ENCODE results near the gene KAT2B. TPM values are rescaled to one million over a fixed set of nuclear protein-coding genes. Genes with fewer than 3 reads are reported as not detected.

Gene KAT2B
- total RNA-seq, 1 experiment from 2014 or later = 3.2 TPM

DNA sequence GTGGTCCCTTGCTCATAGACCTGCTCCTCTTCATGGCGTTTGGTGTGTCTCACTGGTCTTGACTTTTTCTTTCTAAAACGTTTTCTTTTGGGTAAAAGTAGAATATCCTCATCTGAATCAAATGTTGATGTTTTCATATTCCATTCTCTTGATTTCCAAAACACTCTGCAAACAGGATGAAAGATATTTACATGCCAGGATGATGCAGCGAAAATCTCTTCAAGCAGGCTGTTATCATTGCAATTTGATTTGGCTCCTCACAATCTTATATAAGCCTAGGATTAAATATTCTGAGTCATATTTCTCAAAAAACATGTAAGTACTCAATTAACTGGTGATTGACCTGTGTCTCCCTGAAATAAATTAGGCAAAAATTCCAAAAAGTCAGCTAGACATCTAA, 38.3 kb upstream of the KAT2B start:
- Histone ChIP-seq H3K4me3 (no peak overlapping the region), H3K4me1 (replicated peaks; ENCODE audit: insufficient read depth) (no peaks in the 10 kb centered on the region), H4K20me1 (ENCODE audit: insufficient read depth) (no peaks in the 10 kb centered on the region), H3K36me3 (ENCODE audit: low read depth) (no peaks in the 10 kb centered on the region), H3K27me3 (ENCODE audit: insufficient read depth, low read depth) (no peaks in the 10 kb centered on the region), H3K27ac (no peak overlapping the region), H3K9me3 (ENCODE audit: insufficient read depth, low read depth) (no peaks in the 10 kb centered on the region), H3K79me2 (ENCODE audit: low read depth) (no peaks in the 10 kb centered on the region), H3K9me2 (ENCODE audit: insufficient read depth) (no peaks in the 10 kb centered on the region), H2AFZ (no peak overlapping the region), H3K4me2 (no peak overlapping the region), H3F3A (ENCODE audit: insufficient read depth, low read depth) (no peaks in the 10 kb centered on the region)
- intact Hi-C loops (cut with micrococcal nuclease; ENCODE audit: unreplicated experiment) = no loop called here
- ChIA-PET POLR2A (ENCODE audit: unreplicated experiment) (no interaction called here), CTCF (no interaction called here)
- no TSS peak for BruUV-seq (replicated peaks)
- DNase-seq = no peak
- no peak for TF ChIP-seq EZH2 (IDR thresholded peaks at IDR 0.05; ENCODE audit: low read depth)
- TF ChIP-seq, protein P1, sequence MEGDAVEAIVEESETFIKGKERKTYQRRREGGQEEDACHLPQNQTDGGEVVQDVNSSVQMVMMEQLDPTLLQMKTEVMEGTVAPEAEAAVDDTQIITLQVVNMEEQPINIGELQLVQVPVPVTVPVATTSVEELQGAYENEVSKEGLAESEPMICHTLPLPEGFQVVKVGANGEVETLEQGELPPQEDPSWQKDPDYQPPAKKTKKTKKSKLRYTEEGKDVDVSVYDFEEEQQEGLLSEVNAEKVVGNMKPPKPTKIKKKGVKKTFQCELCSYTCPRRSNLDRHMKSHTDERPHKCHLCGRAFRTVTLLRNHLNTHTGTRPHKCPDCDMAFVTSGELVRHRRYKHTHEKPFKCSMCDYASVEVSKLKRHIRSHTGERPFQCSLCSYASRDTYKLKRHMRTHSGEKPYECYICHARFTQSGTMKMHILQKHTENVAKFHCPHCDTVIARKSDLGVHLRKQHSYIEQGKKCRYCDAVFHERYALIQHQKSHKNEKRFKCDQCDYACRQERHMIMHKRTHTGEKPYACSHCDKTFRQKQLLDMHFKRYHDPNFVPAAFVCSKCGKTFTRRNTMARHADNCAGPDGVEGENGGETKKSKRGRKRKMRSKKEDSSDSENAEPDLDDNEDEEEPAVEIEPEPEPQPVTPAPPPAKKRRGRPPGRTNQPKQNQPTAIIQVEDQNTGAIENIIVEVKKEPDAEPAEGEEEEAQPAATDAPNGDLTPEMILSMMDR (conservative IDR thresholded peaks at IDR 0.05) = no peak

DNA sequence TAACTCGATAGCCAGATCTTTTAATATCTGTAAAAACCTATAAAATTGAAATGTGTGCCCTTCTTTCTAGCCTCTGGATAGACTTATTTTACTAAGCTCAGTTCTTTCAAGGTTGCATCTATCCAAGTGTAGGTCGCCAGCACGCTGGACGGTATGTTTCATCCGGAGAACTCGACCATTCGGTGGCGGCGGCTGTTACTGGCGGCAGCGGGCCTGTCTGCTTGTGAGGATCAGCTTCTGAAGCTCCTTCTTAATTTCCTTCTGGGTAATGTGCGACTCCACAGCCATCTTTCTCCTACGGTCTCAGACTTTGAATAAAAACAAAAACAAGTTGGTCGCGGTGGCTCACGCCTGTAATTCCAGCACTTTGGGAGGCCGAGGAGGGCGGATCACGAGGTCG, 32.3 kb upstream of the KAT2B start:
- Histone ChIP-seq H3K36me3 (ENCODE audit: low read depth) (no peaks in the 10 kb centered on the region), H3K9me3 (ENCODE audit: insufficient read depth, low read depth) (no peaks in the 10 kb centered on the region), H3K79me2 (ENCODE audit: low read depth) (no peaks in the 10 kb centered on the region), H3K4me2 (no peak overlapping the region), H3F3A (ENCODE audit: insufficient read depth, low read depth) (no peaks in the 10 kb centered on the region), H4K20me1 (ENCODE audit: insufficient read depth) (no peaks in the 10 kb centered on the region), H3K9me2 (ENCODE audit: insufficient read depth) (no peaks in the 10 kb centered on the region), H3K4me3 (no peak overlapping the region), H3K4me1 (replicated peaks; ENCODE audit: insufficient read depth) (no peaks in the 10 kb centered on the region), H2AFZ (no peak overlapping the region), H3K27ac (no peak overlapping the region), H3K27me3 (ENCODE audit: insufficient read depth, low read depth) (no peaks in the 10 kb centered on the region)
- CTCF ChIA-PET = no interaction called here
- no peak for DNase-seq
- no TSS peak for BruUV-seq (replicated peaks)
- TF ChIP-seq, protein P1 (conservative IDR thresholded peaks at IDR 0.05) = no peak
- no peak for TF ChIP-seq EZH2 (IDR thresholded peaks at IDR 0.05; ENCODE audit: low read depth)
- POLR2A ChIA-PET (ENCODE audit: unreplicated experiment) = no interaction called here
- intact Hi-C loops (cut with micrococcal nuclease; ENCODE audit: unreplicated experiment) = no loop called here

- TF ChIP-seq EZH2 (IDR thresholded peaks at IDR 0.05; ENCODE audit: low read depth) = no peak
- TF ChIP-seq, protein P1 (conservative IDR thresholded peaks at IDR 0.05) = no peak
- Histone ChIP-seq H2AFZ (no peak overlapping the region), H3K4me3 (no peak overlapping the region), H3K4me2 (no peak overlapping the region), H3K27ac (no peak overlapping the region), H3K36me3 (ENCODE audit: low read depth) (no peaks in the 10 kb centered on the region), H4K20me1 (ENCODE audit: insufficient read depth) (no peaks in the 10 kb centered on the region), H3K9me3 (ENCODE audit: insufficient read depth, low read depth) (no peaks in the 10 kb centered on the region), H3K4me1 (replicated peaks; ENCODE audit: insufficient read depth) (no peaks in the 10 kb centered on the region), H3K27me3 (ENCODE audit: insufficient read depth, low read depth) (no peaks in the 10 kb centered on the region), H3K9me2 (ENCODE audit: insufficient read depth) (no peaks in the 10 kb centered on the region), H3K79me2 (ENCODE audit: low read depth) (no peaks in the 10 kb centered on the region), H3F3A (ENCODE audit: insufficient read depth, low read depth) (no peaks in the 10 kb centered on the region)
- no TSS peak for BruUV-seq (replicated peaks)
- no peak for DNase-seq
- intact Hi-C loops (cut with micrococcal nuclease; ENCODE audit: unreplicated experiment) = no loop called here
- POLR2A ChIA-PET (ENCODE audit: unreplicated experiment) = no interaction called here
- CTCF ChIA-PET = no interaction called here
Measured at GRCh38 chr3:20008646-20009045, 31.6 kb upstream of the KAT2B start.

Measured in PC-9 (cell line).